Kidney epithelial cell (primary cell): Measurements from ENCODE around the gene TESK2. TPM values are rescaled to one million over a fixed set of nuclear protein-coding genes. Genes with fewer than 3 reads are reported as not detected.
"Not testable (repeated sequence)": the region's sequence is repeated elsewhere in the genome, so short reads cannot be mapped to it uniquely, and the experiment has no call there.

Source experiments
- DNase-seq: peaks from one replicate; pipeline ENCODE4 v3.0.0-alpha.2; 2010; ENCODE audit warnings: low read depth
- H3K27me3 ChIP-seq: 2 replicates; pipeline ENCODE4 v1.6.0; 2011; ENCODE audit warnings: low read length; ENCODE audit not compliant: control insufficient read depth, insufficient read depth
- H3K36me3 ChIP-seq: 2 replicates; pipeline ENCODE4 v1.5.1; 2011; ENCODE audit warnings: low read length; ENCODE audit not compliant: control insufficient read depth, insufficient read depth
- H3K4me3 ChIP-seq: 2 replicates; pipeline ENCODE4 v1.5.1; 2011; ENCODE audit warnings: low read depth, mild to moderate bottlenecking, control low read depth, low read length
- total RNA-seq: library from RNA; depleted of rRNA; stranded (reverse); fragments of >200 nt; gene quantifications from 2 replicates; pipeline ENCODE4 v1.2.3, GENCODE V29; 2015
- TF ChIP-seq, protein P1 (sequence below): IDR thresholded peaks from 2 replicates; pipeline ENCODE4 v1.5.1; 2011; ENCODE audit warnings: mild to moderate bottlenecking, moderate library complexity, low read length, control low read depth, inconsistent platforms; ENCODE audit not compliant: insufficient read depth, poor library complexity, severe bottlenecking

The TESK2 gene
- total RNA-seq, 1 donor from 2014 or later: 2.5 TPM

DNA sequence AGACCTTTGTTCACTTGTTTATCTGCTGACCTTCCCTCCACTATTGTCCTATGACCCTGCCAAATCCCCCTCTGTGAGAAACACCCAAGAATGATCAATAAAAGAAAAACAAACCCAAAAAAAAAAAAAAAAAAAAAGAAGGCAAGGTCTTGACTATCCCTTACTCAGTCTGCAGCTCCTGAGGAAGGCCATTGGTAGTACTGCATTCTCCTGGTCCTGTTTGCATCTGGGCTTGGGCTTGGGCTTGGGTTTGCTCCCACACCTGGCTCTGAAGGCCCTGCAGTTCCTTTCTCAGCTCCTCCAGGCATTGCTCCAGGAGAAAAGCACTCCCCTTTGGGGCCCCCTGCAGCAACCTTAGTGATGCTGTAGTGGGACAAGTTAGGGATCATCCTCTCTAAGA lies 7.3 kb upstream of the TESK2 start:
- Histone ChIP-seq H3K36me3 (no peaks in the 10 kb centered on the region), H3K4me3 (no peak overlapping the region), H3K27me3 (no peaks in the 10 kb centered on the region)
- TF ChIP-seq, protein P1, sequence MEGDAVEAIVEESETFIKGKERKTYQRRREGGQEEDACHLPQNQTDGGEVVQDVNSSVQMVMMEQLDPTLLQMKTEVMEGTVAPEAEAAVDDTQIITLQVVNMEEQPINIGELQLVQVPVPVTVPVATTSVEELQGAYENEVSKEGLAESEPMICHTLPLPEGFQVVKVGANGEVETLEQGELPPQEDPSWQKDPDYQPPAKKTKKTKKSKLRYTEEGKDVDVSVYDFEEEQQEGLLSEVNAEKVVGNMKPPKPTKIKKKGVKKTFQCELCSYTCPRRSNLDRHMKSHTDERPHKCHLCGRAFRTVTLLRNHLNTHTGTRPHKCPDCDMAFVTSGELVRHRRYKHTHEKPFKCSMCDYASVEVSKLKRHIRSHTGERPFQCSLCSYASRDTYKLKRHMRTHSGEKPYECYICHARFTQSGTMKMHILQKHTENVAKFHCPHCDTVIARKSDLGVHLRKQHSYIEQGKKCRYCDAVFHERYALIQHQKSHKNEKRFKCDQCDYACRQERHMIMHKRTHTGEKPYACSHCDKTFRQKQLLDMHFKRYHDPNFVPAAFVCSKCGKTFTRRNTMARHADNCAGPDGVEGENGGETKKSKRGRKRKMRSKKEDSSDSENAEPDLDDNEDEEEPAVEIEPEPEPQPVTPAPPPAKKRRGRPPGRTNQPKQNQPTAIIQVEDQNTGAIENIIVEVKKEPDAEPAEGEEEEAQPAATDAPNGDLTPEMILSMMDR: no peak
- DNase-seq: no peak

DNA sequence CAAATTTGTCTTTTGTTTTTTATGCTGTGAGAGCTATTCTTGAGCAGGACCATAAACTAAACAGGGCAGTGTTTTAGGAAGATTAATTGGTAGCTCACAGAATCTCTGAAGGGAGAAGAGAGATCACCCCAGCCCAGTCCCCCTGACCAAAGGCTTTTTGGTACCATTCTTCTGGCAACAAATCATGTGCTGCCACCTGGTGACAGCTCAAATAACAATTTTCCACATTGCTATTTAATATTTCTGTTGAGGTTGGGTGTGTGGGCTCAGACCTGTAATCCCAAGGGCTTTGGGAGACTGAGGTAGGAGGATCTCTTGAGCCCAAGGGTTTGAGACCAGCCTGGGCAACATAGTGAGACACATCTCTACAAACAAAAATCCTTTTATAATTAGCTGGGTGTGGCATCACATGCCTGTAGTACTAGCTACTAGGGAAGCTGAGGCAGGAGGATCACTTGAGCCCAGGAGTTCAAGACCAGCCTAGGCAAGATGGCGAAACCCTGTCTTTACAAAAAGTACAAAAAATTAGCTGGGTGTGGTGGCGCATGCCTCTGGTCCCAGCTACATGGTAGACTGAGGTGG lies 2.2 kb upstream of the TESK2 start:
- H3K4me3 ChIP-seq: no peak overlapping the region
- no peaks in the 10 kb centered on the region for H3K36me3 ChIP-seq
- TF ChIP-seq, protein P1: peak; percentile 46
- H3K27me3 ChIP-seq: no peaks in the 10 kb centered on the region
- DNase-seq: no peak

DNA sequence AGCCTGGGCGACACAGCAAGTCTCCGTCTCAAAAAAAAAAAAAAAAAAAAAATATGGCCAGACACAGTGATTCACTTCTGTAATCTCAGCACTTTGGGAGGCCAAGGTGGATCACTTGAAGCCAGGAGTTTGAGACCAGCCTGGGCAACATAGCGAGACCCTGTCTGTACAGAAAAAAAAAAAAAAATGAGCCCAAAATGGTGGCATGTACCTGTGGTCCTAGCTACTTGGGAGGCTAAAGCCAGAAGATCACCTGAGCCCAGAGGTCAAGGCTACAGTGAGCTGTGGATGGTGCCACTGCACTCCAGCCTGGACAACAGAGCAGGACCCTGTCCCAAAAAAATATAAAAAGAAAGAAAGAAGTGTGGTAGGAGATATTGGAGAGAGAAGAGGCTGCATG lies 1.7 kb upstream of the TESK2 start:
- no peak overlapping the region for H3K4me3 ChIP-seq
- H3K36me3 ChIP-seq: no peaks in the 10 kb centered on the region
- DNase-seq: no peak
- TF ChIP-seq, protein P1: no peak
- no peaks in the 10 kb centered on the region for H3K27me3 ChIP-seq

DNA sequence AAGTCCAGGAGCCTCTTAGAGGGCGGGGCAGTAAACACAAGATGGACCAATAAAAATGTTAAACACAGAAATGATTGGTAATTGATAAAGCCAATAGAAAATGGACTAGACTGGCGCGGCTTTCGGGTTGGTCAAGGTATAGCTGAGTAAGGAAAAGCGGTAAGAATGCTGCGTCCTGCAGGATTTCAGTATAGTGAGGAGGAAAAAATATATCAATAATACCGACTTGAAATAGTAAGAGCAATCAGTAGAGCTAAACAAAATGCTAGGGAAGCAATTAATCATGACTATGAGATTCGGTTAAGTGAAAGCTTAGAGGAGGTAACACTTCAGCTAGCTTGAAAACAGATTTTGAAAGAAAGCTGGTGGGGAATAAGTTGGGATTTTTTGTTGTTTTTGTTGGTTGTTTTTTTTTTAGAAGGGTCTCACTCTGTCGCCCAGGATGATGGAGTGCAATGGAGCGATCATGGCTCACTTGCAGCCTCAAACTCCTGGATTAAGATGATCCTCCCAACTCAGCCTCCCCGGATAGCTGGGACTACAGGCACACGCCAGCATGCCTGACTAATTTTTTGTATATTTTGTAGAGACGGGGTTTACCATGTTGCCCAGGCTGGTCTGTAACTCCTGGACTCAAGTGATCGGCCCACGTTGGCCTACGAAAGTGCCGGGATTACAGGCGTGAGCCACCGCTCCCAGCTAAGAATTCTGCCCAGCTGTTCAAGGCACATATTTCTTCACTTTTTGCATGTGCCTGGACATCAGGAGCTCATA lies 711 bp upstream of the TESK2 start:
- Histone ChIP-seq H3K36me3 (no peaks in the 10 kb centered on the region), H3K27me3 (no peaks in the 10 kb centered on the region), H3K4me3 (peak overlapping the region; percentile 18)
- TF ChIP-seq, protein P1: no peak
- DNase-seq: no peak

DNA sequence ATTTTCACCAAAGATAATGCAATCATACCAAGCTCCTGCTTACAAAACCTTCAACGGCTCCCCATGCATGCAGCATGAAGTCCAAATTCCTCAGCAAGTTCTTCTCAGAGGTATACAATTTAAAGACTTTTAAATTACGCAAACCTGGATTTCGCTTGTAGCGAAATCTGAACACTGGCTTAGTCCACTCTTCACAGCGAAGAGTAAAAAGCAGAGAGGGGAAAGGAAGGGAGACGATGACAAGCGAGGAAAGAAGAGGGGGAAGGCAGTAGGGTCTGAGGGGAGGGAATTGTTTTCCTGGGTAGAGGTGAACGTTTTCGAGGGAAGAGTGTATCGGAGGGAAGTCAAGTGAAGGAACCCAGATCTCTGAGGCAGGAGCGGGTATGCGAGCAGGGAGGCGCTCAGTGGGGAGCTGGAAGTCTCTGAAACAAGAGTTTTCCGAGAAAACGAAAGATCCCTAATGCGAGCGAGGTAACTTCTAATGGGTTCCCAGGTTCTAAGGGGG lies 790 bp downstream of the TESK2 start:
- no peaks in the 10 kb centered on the region for H3K27me3 ChIP-seq
- peak overlapping the region; percentile 59 for H3K4me3 ChIP-seq
- TF ChIP-seq, protein P1: no peak
- no peak for DNase-seq
- H3K36me3 ChIP-seq: no peaks in the 10 kb centered on the region

DNA sequence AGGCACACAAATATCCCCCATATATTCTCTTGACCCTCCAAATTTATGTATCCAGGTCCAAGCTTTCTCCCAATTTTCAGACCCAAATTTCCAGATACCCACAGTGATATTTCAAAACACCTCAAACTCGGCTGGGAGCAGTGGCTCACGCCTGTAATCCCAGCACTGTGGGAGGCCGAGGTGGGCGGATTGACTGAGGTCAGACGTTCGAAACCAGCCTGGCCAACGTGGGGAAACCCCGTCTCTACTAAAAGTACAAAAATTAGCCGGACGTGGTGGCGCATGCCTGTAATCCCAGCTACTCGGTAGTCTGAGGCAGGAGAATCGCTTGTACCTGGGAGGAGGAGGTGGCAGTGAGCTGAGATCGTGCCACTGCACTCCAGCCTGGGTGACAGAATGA lies 1.6 kb downstream of the TESK2 start:
- not testable (repeated sequence) for H3K36me3 ChIP-seq, H3K27me3 ChIP-seq, H3K4me3 ChIP-seq, DNase-seq
